Keratinocyte (primary cell): ENCODE results near the gene CENPP. TPM values are rescaled to one million over a fixed set of nuclear protein-coding genes. Genes with fewer than 3 reads are reported as not detected.
"Not testable (repeated sequence)": the region's sequence is repeated elsewhere in the genome, so short reads cannot be mapped to it uniquely, and the experiment has no call there.

Experiments
- DNase-seq: peaks from one replicate; pipeline ENCODE4 v3.0.0-alpha.2; 2011; ENCODE audit warnings: low read depth, missing footprints, low spot score
- FAIRE-seq: peaks from 2 replicates; lab custom pipeline; 2011; peaks lifted over from hg19 to GRCh38; lab: Jason Lieb, UNC
- H2AFZ ChIP-seq: 2 replicates; pipeline ENCODE4 v1.6.0; 2012; ENCODE audit warnings: low read length, control low read depth, inconsistent platforms; ENCODE audit not compliant: control insufficient read depth
- H3K27ac ChIP-seq: 2 replicates; pipeline ENCODE4 v1.5.1; 2011; ENCODE audit warnings: low read length; ENCODE audit not compliant: control insufficient read depth, insufficient read depth
- H3K27me3 ChIP-seq: 3 replicates; pipeline ENCODE4 v1.6.0; 2011; ENCODE audit warnings: low read length; ENCODE audit not compliant: control insufficient read depth, insufficient read depth; ENCODE audit errors: extremely low read depth
- H3K36me3 ChIP-seq, 2 experiments: 2 replicates in 1 of 2; 3 replicates in 1 of 2; pipeline ENCODE4 v1.5.1; 2011; ENCODE audit warnings: low read length in 2 of 2, mild to moderate bottlenecking in 1 of 2; ENCODE audit not compliant: control insufficient read depth in 2 of 2, insufficient read depth in 2 of 2; ENCODE audit errors: extremely low read depth in 1 of 2
- H3K4me1 ChIP-seq: 3 replicates; pipeline ENCODE4 v1.5.1; 2011; ENCODE audit warnings: low read length; ENCODE audit not compliant: control insufficient read depth, insufficient read depth; ENCODE audit errors: extremely low read depth
- H3K4me2 ChIP-seq: 3 replicates; pipeline ENCODE4 v1.6.0; 2011; ENCODE audit warnings: low read depth, low read length; ENCODE audit not compliant: control insufficient read depth, insufficient read depth; ENCODE audit errors: extremely low read depth
- H3K4me3 ChIP-seq, 3 experiments: fragments of 200-600 bp in 1 of 3; sonication (generic) in 1 of 3; 2 replicates in 2 of 3; 3 replicates in 1 of 3; pipeline ENCODE4 v1.5.1; 2011 to 2016; ENCODE audit warnings: low read length in 3 of 3, mild to moderate bottlenecking in 3 of 3, control low read depth in 2 of 3, inconsistent platforms in 1 of 3, low read depth in 1 of 3, mixed read lengths in 1 of 3, mixed run types in 1 of 3, moderate library complexity in 1 of 3; ENCODE audit not compliant: control insufficient read depth in 2 of 3, insufficient read depth in 2 of 3; ENCODE audit errors: extremely low read depth in 1 of 3
- H3K79me2 ChIP-seq: 2 replicates; pipeline ENCODE4 v1.6.0; 2012; ENCODE audit warnings: low read length; ENCODE audit not compliant: control insufficient read depth, insufficient read depth
- H3K9ac ChIP-seq: 3 replicates; pipeline ENCODE4 v1.6.0; 2011; ENCODE audit warnings: low read length; ENCODE audit not compliant: control insufficient read depth, insufficient read depth; ENCODE audit errors: extremely low read depth
- H3K9me1 ChIP-seq: 3 replicates; pipeline ENCODE4 v1.6.0; 2011; ENCODE audit warnings: low read length; ENCODE audit not compliant: control insufficient read depth, insufficient read depth; ENCODE audit errors: extremely low read depth
- H3K9me3 ChIP-seq: 2 replicates; pipeline ENCODE4 v1.5.1; 2012; ENCODE audit warnings: low read depth, low read length; ENCODE audit not compliant: control insufficient read depth
- H4K20me1 ChIP-seq: 3 replicates; pipeline ENCODE4 v1.6.0; 2011; ENCODE audit warnings: low read length; ENCODE audit not compliant: control insufficient read depth, insufficient read depth; ENCODE audit errors: extremely low read depth
- CTCF ChIP-seq, 3 experiments: IDR thresholded peaks in 1 of 3; conservative IDR thresholded peaks in 1 of 3; optimal IDR thresholded peaks in 1 of 3; 2 replicates in 2 of 3; 3 replicates in 1 of 3; pipeline versions ENCODE3 to v1.5.1; 2011; ENCODE audit warnings: low read length in 3 of 3, mild to moderate bottlenecking in 3 of 3, moderate library complexity in 2 of 3, control low read depth in 1 of 3, inconsistent platforms in 1 of 3; ENCODE audit not compliant: insufficient read depth in 2 of 3; ENCODE audit errors: extremely low read depth in 1 of 3
- EZH2 ChIP-seq: IDR thresholded peaks from one replicate; pipeline ENCODE4 v1.6.1; 2012; ENCODE audit warnings: inconsistent platforms, mild to moderate bottlenecking, low read length, moderate library complexity
- dilution Hi-C: fragments of 300-500 bp; cut with MboI; formaldehyde crosslinking; loops from one replicate; pipeline ENCODE4 v1.7.0; 2020; ENCODE audit warnings: low sequenced_read_pairs; ENCODE audit not compliant: extremely low pct_ligation_motif_present
- polyA plus RNA-seq, 5 experiments: library from polyadenylated mRNA; depleted of rRNA in 3 of 5; stranded (reverse) in 3 of 5; stranded (forward) in 1 of 5; unstranded in 1 of 5; fragments of >200 nt; gene quantifications; 1 replicate in 1 of 5; 2 replicates in 3 of 5; 3 replicates in 1 of 5; pipeline versions ENCODE4 v1.2.1 to v1.2.3, GENCODE V29; 2011 to 2012; ENCODE audit warnings: missing spikeins in 2 of 5, low read depth in 1 of 5, low replicate concordance in 1 of 5

Gene CENPP
- polyA plus RNA-seq, 1 donor (not counting 4 experiments of a cell fraction or from before 2014, with no cell fraction given): 6.7 TPM

- H3K9me3 ChIP-seq: no peaks in the 10 kb centered on the region
- no peaks in the 10 kb centered on the region for H4K20me1 ChIP-seq
- FAIRE-seq (no peak), DNase-seq (no peak)
- no peaks in the 10 kb centered on the region for H3K9me1 ChIP-seq
- no peaks in the 10 kb centered on the region for H3K36me3 ChIP-seq
- H3K27me3 ChIP-seq: no peaks in the 10 kb centered on the region
- H3K9ac ChIP-seq: no peak overlapping the region
- H3K4me1 ChIP-seq: peaks cover 3% of the 10 kb centered on the region
- no peak overlapping the region for H2AFZ ChIP-seq
- H3K4me2 ChIP-seq: no peak overlapping the region
- H3K27ac ChIP-seq: no peak overlapping the region
- H3K79me2 ChIP-seq: no peaks in the 10 kb centered on the region
- TF ChIP-seq EZH2 (no peak), CTCF (optimal IDR thresholded peaks at IDR 0.05 in 1 of 3, IDR thresholded peaks at IDR 0.05 in 1 of 3, conservative IDR thresholded peaks at IDR 0.05 in 1 of 3; ENCODE audit: extremely low read depth in 1 of 3, insufficient read depth in 2 of 3, low read length in 3 of 3) (no peak)
- H3K4me3 ChIP-seq: no peak overlapping the region
- dilution Hi-C loops: no loop called here
Observed at GRCh38 chr9:92592946-92593861, 267.5 kb downstream of the CENPP start.

DNA sequence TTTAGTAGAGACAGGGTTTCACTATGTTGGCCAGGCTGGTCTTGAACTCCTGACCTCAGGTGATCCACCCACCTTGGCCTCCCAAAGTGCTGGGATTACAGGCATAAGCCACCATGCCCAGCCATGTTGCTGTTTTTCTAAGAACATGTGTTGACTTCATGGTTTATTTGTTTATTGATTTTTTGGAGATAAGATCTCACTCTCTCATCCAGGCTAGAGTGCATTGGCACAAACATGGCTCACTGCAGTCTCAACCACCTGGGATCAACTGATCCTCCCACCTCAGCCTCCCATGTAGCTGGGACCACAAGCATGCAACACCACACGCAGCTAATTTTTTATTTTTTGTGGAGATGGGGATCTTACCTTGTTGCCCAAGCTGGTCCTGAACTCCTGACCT, 269.3 kb downstream of the CENPP start:
- H3K79me2 ChIP-seq, H3K36me3 ChIP-seq, H3K9me3 ChIP-seq, H3K27me3 ChIP-seq, H4K20me1 ChIP-seq, H3K4me3 ChIP-seq, H3K27ac ChIP-seq, H3K4me1 ChIP-seq, H2AFZ ChIP-seq, dilution Hi-C loops, H3K9me1 ChIP-seq, FAIRE-seq, H3K9ac ChIP-seq, DNase-seq, H3K4me2 ChIP-seq: not testable (repeated sequence)
